Measurements from ENCODE around the gene POLR1E.

The POLR1E gene

DNA sequence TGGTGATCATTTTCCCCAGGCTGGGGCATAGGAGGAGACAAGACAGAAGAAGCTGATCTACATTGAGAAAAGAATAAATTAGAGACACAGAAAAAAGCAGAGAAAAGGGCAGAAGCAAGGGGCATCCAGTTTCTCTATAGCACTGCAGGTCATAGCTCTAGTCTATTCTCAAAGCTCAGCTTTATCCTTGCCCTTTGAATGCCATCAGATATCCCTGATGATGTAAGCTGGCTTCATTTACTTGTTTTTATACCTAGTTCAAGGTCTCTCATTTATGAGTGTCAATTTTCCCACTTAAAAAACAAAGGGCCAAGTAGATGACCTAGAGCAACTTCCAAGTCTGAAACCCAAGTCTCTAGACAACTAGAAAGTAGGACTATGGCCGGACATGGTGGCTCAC is 57.7 kb downstream of the POLR1E start:
- no peaks in the 10 kb centered on the region for H3K4me1 ChIP-seq (ENCODE audit: control insufficient read depth in 1 of 2, insufficient read depth in 2 of 2, low read length in 2 of 2)
- no peak overlapping the region for H3K9ac ChIP-seq (ENCODE audit: low read depth in 1 of 2, low read length in 2 of 2)
- H3K27me3 ChIP-seq (ENCODE audit: control insufficient read depth in 1 of 2, insufficient read depth in 2 of 2, low read length in 2 of 2): no peaks in the 10 kb centered on the region
- no peaks in the 10 kb centered on the region for H3K9me3 ChIP-seq (ENCODE audit: control insufficient read depth in 1 of 2, low read length in 2 of 2)
- peaks cover 0 to 5% of the 10 kb centered on the region in 2 donors for H3K36me3 ChIP-seq (ENCODE audit: control insufficient read depth in 1 of 2, insufficient read depth in 2 of 2, low read length in 2 of 2)
- no peak overlapping the region for H3K4me3 ChIP-seq (ENCODE audit: low read depth in 1 of 2, low read length in 2 of 2)
- no peak overlapping the region for H3K27ac ChIP-seq (ENCODE audit: low read depth, low read length)

DNA sequence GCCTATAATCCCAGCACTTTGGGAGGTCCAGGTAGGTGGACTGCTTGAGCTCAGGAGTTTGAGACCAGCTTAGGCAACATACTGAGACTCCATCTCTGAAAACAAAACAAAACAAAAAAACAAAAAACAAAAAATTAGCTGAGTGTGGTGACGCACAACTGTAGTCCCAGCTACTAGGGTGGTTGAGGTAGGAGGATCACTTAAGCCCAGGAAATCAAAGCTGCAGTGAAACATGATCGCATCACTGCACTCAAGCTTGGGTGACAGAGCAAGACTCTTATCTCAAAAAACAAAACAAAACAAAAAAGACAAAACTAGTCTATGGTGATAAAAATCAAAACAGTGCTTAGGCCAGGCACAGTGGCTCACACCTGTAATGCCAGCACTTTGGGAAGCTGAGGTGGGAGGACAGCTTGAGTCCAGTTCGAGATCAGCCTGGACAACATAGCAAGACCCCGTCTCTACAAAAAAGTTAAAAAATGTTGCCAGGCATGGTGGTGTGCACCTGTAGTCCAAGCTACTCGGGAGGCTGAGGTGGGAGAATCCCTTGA is 61.7 kb downstream of the POLR1E start:
- H3K36me3 ChIP-seq (ENCODE audit: control insufficient read depth in 1 of 2, insufficient read depth in 2 of 2, low read length in 2 of 2): no peaks in the 10 kb centered on the region
- no peaks in the 10 kb centered on the region for H3K9me3 ChIP-seq (ENCODE audit: control insufficient read depth in 1 of 2, low read length in 2 of 2)
- H3K4me3 ChIP-seq (ENCODE audit: low read depth in 1 of 2, low read length in 2 of 2): no peak overlapping the region
- H3K27ac ChIP-seq (ENCODE audit: low read depth, low read length): no peak overlapping the region
- no peaks in the 10 kb centered on the region for H3K4me1 ChIP-seq (ENCODE audit: control insufficient read depth in 1 of 2, insufficient read depth in 2 of 2, low read length in 2 of 2)
- no peak overlapping the region for H3K9ac ChIP-seq (ENCODE audit: low read depth in 1 of 2, low read length in 2 of 2)
- no peaks in the 10 kb centered on the region for H3K27me3 ChIP-seq (ENCODE audit: control insufficient read depth in 1 of 2, insufficient read depth in 2 of 2, low read length in 2 of 2)

DNA sequence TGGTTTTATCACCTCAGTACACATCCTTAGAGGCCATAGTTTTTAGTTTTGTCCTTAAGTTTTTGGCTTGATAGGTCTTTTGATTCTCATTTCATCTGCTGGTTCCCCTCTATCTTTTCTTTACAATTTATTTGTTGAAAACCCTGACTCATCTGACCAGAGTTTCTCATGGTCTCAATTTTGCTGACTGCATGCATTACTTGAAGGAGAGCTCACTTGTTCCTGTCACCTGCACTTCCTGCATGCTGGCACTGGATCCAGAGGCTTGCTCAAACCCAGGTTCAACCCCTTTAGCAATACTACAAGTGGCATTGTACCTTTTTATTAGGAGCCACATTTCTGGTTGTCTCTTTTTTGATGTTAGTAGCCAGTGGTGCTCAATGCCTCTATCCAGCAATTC is 63.8 kb downstream of the POLR1E start:
- no peaks in the 10 kb centered on the region for H3K4me1 ChIP-seq (ENCODE audit: control insufficient read depth in 1 of 2, insufficient read depth in 2 of 2, low read length in 2 of 2)
- no peak overlapping the region for H3K27ac ChIP-seq (ENCODE audit: low read depth, low read length)
- no peaks in the 10 kb centered on the region for H3K27me3 ChIP-seq (ENCODE audit: control insufficient read depth in 1 of 2, insufficient read depth in 2 of 2, low read length in 2 of 2)
- H3K36me3 ChIP-seq (ENCODE audit: control insufficient read depth in 1 of 2, insufficient read depth in 2 of 2, low read length in 2 of 2): no peaks in the 10 kb centered on the region
- H3K9ac ChIP-seq (ENCODE audit: low read depth in 1 of 2, low read length in 2 of 2): no peak overlapping the region
- H3K4me3 ChIP-seq (ENCODE audit: low read depth in 1 of 2, low read length in 2 of 2): no peak overlapping the region
- H3K9me3 ChIP-seq (ENCODE audit: control insufficient read depth in 1 of 2, low read length in 2 of 2): no peaks in the 10 kb centered on the region

DNA sequence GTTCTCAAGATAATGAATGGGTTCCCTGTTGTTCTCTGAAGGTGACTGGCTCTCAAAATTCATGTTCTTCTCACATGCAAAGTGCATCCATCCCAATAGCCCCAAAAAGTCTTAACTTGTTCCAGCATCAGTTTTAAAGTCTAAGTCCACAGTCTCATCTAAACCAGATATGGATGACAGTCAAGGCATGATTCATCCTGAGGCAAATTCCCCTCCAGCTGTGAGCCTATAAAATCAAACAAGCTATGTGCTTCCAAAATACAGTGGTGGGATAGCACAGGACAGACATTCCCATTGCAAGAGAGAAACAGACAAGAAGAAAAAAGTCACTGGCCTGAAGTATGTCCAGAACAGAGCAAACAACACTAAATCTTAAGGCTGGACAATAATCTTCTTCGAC is 65.0 kb downstream of the POLR1E start:
- Histone ChIP-seq H3K9ac (ENCODE audit: low read depth in 1 of 2, low read length in 2 of 2) (no peak overlapping the region), H3K27ac (ENCODE audit: low read depth, low read length) (no peak overlapping the region)

DNA sequence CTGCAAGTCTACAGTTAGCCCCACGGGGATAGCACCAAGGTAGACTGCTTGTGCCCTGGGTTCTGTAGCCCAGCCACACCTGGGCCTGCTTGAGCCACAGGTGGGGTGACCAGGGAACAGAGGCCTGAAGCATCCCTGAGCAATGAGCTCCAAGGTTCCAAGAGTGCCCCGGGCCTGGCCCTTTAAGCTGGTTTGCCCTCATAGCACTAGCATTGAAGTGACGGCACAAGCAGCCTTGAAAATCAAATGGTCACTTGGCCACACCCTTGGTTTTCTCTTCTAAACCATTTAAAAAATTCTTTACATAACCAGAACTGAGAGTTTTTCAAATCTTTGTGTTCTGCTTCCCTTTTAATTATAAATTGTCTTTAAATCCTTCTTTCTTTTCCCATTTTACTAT is 65.7 kb downstream of the POLR1E start:
- Histone ChIP-seq H3K27me3 (ENCODE audit: control insufficient read depth in 1 of 2, insufficient read depth in 2 of 2, low read length in 2 of 2) (no peaks in the 10 kb centered on the region), H3K27ac (ENCODE audit: low read depth, low read length) (no peak overlapping the region), H3K9me3 (ENCODE audit: control insufficient read depth in 1 of 2, low read length in 2 of 2) (no peaks in the 10 kb centered on the region)

More for the DNA sequence above, 65.0 kb downstream of the POLR1E start:
- Histone ChIP-seq H3K9me3 (ENCODE audit: control insufficient read depth in 1 of 2, low read length in 2 of 2) (no peaks in the 10 kb centered on the region), H3K27me3 (ENCODE audit: control insufficient read depth in 1 of 2, insufficient read depth in 2 of 2, low read length in 2 of 2) (no peaks in the 10 kb centered on the region), H3K36me3 (ENCODE audit: control insufficient read depth in 1 of 2, insufficient read depth in 2 of 2, low read length in 2 of 2) (no peaks in the 10 kb centered on the region), H3K4me3 (ENCODE audit: low read depth in 1 of 2, low read length in 2 of 2) (no peak overlapping the region), H3K4me1 (ENCODE audit: control insufficient read depth in 1 of 2, insufficient read depth in 2 of 2, low read length in 2 of 2) (no peaks in the 10 kb centered on the region)

DNA sequence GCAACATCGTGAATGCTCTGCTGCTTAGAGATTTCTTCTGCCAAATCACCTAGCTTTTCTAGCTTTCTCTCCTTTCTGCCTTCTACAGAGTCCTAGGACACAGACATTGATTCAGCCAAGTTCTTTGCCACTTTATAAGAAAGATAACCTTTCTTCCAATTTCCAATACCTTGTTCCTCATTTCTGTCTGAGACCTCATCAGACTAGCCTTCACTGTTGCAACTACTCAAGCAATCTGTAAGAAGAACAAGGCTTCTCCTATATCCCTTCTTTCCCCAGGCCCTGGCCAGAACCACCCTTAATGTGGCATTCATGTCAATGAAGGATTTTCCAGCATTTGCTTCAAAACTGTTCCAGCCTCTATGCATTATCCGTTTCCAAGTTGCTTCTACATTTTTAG is 66.1 kb downstream of the POLR1E start:
- Histone ChIP-seq H3K36me3 (ENCODE audit: control insufficient read depth in 1 of 2, insufficient read depth in 2 of 2, low read length in 2 of 2) (no peaks in the 10 kb centered on the region), H3K9ac (ENCODE audit: low read depth in 1 of 2, low read length in 2 of 2) (no peak overlapping the region), H3K27me3 (ENCODE audit: control insufficient read depth in 1 of 2, insufficient read depth in 2 of 2, low read length in 2 of 2) (no peaks in the 10 kb centered on the region), H3K4me1 (ENCODE audit: control insufficient read depth in 1 of 2, insufficient read depth in 2 of 2, low read length in 2 of 2) (no peaks in the 10 kb centered on the region), H3K27ac (ENCODE audit: low read depth, low read length) (no peak overlapping the region), H3K9me3 (ENCODE audit: control insufficient read depth in 1 of 2, low read length in 2 of 2) (no peaks in the 10 kb centered on the region), H3K4me3 (ENCODE audit: low read depth in 1 of 2, low read length in 2 of 2) (no peak overlapping the region)

More for the DNA sequence above, 65.7 kb downstream of the POLR1E start:
- Histone ChIP-seq H3K4me1 (ENCODE audit: control insufficient read depth in 1 of 2, insufficient read depth in 2 of 2, low read length in 2 of 2) (no peaks in the 10 kb centered on the region), H3K36me3 (ENCODE audit: control insufficient read depth in 1 of 2, insufficient read depth in 2 of 2, low read length in 2 of 2) (no peaks in the 10 kb centered on the region), H3K9ac (ENCODE audit: low read depth in 1 of 2, low read length in 2 of 2) (no peak overlapping the region), H3K4me3 (ENCODE audit: low read depth in 1 of 2, low read length in 2 of 2) (no peak overlapping the region)

Data from duodenal mucosa (tissue), 2 donors.